SU-DHL-6 (cell line): ENCODE results near the gene POC1A.

ENCODE experiments used
- CTCF ChIP-seq: fragments of 200-600 bp; sonication (generic); IDR thresholded peaks from one replicate; pipeline ENCODE4 v1.5.1; 2017; ENCODE audit warnings: antibody characterized with exemption, mild to moderate bottlenecking, low read length, moderate library complexity; ENCODE audit not compliant: insufficient read depth, poor library complexity, severe bottlenecking
- EZH2phosphoT487 ChIP-seq: fragments of 200-600 bp; sonication (generic), shearing (Covaris generic); conservative IDR thresholded peaks from 2 replicates; pipeline ENCODE4 v1.6.1; 2018; ENCODE audit warnings: mild to moderate bottlenecking, antibody characterized with exemption, low read length, moderate library complexity, mixed read lengths

DNA sequence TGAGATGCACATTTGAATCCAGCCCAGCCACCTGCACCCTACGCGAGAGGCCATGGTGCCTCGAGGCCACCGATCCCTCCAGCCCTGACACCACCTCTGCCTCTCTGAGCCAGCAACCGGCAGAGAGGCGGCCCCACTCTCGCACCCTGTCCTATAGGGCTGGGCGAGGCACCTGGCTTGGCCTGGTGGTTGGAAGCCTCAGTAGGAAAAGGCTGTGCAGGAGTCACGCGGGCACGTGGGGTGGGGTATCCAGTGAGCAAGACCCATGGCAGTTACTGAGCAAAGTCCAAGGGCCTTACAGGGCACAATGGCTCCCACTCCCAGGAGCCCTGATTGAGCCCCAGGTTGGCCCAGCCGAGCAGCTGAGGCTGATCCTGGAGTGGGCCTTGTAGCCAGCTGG is 85.5 kb downstream of the POC1A start:
- no peak for TF ChIP-seq CTCF
- no peak for TF ChIP-seq EZH2phosphoT487
